RWPE2 (cell line): Measurements from ENCODE around the gene SPTBN4.

ENCODE experiments used
- ATAC-seq: fragments of 200-7000 bp; cut with Tn5 transposase; 3 replicates; pipeline ENCODE4 v1.9.1; 2021; ENCODE audit warnings: low read depth
- DNase-seq: peaks from one replicate; pipeline ENCODE4 v3.0.0-alpha.2; 2020; ENCODE audit warnings: low spot score
- H3K27ac ChIP-seq: fragments of 450-650 bp; 2 replicates; pipeline ENCODE4 v1.5.1; 2017; ENCODE audit warnings: mild to moderate bottlenecking; ENCODE audit not compliant: poor library complexity, severe bottlenecking
- H3K27me3 ChIP-seq: fragments of 250-450 bp; sonication (Bioruptor Pico); 2 replicates; pipeline ENCODE4 v1.5.1; 2021; ENCODE audit warnings: mild to moderate bottlenecking, moderate library complexity; ENCODE audit not compliant: insufficient read depth, poor library complexity, severe bottlenecking
- H3K36me3 ChIP-seq: fragments of 250-450 bp; sonication (Bioruptor Pico); 2 replicates; pipeline ENCODE4 v1.5.1; 2020; ENCODE audit warnings: low read depth, mild to moderate bottlenecking, moderate library complexity
- H3K4me1 ChIP-seq: fragments of 250-450 bp; sonication (Bioruptor Pico); 2 replicates; pipeline ENCODE4 v1.5.1; 2021; ENCODE audit warnings: mild to moderate bottlenecking, moderate library complexity; ENCODE audit not compliant: insufficient read depth, poor library complexity, severe bottlenecking
- H3K4me3 ChIP-seq: fragments of 250-450 bp; sonication (Bioruptor Pico); 2 replicates; pipeline ENCODE4 v1.5.1; 2021; ENCODE audit warnings: mild to moderate bottlenecking, moderate library complexity; ENCODE audit not compliant: severe bottlenecking
- H3K9me3 ChIP-seq: fragments of 250-450 bp; sonication (Bioruptor Pico); 2 replicates; pipeline ENCODE4 v1.5.1; 2021; ENCODE audit warnings: mild to moderate bottlenecking, moderate library complexity; ENCODE audit not compliant: severe bottlenecking
- TF ChIP-seq, protein P1 (sequence below): fragments of 450-650 bp; IDR thresholded peaks from one replicate; pipeline ENCODE4 v1.5.1; 2017; ENCODE audit warnings: mild to moderate bottlenecking, moderate library complexity; ENCODE audit not compliant: poor library complexity, severe bottlenecking

SPTBN4 gene

GRCh38 chr19:40620161-40620485 lies 153.3 kb downstream of the SPTBN4 start:
- Histone ChIP-seq H3K4me3 (no peak overlapping the region), H3K4me1 (peaks cover 2% of the 10 kb centered on the region), H3K36me3 (peaks cover 84% of the 10 kb centered on the region), H3K9me3 (no peaks in the 10 kb centered on the region), H3K27ac (no peak overlapping the region), H3K27me3 (no peaks in the 10 kb centered on the region)
- ATAC-seq (no peak), DNase-seq (no peak)
- TF ChIP-seq, protein P1, sequence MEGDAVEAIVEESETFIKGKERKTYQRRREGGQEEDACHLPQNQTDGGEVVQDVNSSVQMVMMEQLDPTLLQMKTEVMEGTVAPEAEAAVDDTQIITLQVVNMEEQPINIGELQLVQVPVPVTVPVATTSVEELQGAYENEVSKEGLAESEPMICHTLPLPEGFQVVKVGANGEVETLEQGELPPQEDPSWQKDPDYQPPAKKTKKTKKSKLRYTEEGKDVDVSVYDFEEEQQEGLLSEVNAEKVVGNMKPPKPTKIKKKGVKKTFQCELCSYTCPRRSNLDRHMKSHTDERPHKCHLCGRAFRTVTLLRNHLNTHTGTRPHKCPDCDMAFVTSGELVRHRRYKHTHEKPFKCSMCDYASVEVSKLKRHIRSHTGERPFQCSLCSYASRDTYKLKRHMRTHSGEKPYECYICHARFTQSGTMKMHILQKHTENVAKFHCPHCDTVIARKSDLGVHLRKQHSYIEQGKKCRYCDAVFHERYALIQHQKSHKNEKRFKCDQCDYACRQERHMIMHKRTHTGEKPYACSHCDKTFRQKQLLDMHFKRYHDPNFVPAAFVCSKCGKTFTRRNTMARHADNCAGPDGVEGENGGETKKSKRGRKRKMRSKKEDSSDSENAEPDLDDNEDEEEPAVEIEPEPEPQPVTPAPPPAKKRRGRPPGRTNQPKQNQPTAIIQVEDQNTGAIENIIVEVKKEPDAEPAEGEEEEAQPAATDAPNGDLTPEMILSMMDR: no peak

DNA sequence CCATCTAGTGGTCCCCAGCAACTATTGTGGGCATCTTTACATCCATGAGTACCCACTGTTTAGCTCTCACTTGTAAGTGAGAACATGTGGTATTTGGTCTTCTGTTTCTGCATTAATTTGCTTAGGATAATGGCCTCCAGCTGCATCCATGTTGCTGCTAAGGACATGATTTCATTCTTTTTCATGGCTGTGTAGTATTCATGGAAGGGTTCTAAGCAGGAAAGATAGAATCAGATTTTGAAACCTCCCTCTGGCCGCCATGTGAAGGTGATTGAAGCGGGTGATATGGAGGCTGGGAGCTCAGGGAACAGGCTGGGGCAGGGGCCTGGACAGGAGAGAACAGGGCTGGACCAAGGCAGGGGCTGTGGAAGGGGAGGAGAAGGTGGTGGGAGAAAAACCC lies 154.5 kb downstream of the SPTBN4 start:
- DNase-seq (peak; percentile 30), ATAC-seq (no peak)
- Histone ChIP-seq H3K4me3 (no peak overlapping the region), H3K27ac (no peak overlapping the region), H3K4me1 (no peaks in the 10 kb centered on the region), H3K27me3 (no peaks in the 10 kb centered on the region), H3K36me3 (peaks cover 79% of the 10 kb centered on the region), H3K9me3 (no peaks in the 10 kb centered on the region)
- TF ChIP-seq, protein P1: no peak

DNA sequence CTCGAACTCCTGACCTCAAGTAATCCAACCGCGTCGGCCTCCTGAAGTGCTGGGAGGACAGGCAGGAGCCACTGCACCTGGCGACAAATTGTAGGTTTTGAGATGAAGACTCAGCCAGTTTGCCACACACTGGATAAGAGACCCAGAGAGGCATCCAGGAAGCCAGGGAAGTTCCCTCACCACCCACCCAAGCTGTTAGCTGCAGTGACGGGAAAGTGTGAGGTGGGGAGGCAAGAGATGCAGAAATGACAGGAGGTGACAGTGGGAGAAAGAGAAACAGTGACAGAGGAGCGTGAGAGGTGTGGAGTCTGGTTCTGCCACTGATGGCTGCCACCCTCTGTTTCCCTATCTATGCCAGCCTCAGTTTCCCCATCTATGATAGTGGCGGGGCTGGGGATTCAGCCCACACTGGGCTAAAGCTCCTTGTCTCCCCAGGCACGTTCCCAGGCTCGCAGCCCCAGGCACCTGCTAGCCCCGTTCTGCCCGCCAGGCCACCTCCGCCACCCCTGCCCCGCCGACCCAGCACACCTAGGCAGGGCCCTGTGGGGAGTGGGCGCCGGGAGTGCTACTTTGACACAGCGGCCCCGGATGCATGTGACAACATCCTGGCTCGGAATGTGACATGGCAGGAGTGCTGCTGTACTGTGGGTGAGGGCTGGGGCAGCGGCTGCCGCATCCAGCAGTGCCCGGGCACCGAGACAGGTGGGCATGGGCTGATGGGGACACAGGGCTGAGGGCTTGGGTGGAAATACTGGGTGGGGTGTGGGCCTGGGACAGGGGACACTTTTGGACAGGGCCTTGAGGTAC lies 155.4 kb downstream of the SPTBN4 start:
- TF ChIP-seq, protein P1: no peak
- no peaks in the 10 kb centered on the region for H3K27me3 ChIP-seq
- no peaks in the 10 kb centered on the region for H3K4me1 ChIP-seq
- no peak overlapping the region for H3K4me3 ChIP-seq
- H3K27ac ChIP-seq: no peak overlapping the region
- H3K36me3 ChIP-seq: peaks cover 78% of the 10 kb centered on the region
- ATAC-seq (no peak), DNase-seq (peak; percentile 59)
- H3K9me3 ChIP-seq: no peaks in the 10 kb centered on the region

DNA sequence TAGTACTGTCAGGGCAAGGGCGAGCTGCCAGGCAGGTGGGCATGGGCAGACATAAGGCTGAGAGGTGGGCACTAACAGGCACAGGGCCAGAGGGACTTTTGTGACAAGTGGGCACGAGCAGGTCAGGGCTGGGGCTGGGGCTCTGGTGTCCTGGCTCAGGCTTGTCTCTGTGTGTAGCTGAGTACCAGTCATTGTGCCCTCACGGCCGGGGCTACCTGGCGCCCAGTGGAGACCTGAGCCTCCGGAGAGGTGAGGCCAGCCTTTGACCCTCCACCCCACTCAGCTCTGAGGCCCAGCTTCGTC lies 155.9 kb downstream of the SPTBN4 start:
- Histone ChIP-seq H3K4me3 (no peak overlapping the region), H3K36me3 (peaks cover 81% of the 10 kb centered on the region), H3K27ac (no peak overlapping the region), H3K27me3 (no peaks in the 10 kb centered on the region), H3K9me3 (no peaks in the 10 kb centered on the region), H3K4me1 (no peaks in the 10 kb centered on the region)
- DNase-seq (peak; percentile 52), ATAC-seq (no peak)
- TF ChIP-seq, protein P1: no peak
